HEK293 (cell line): ENCODE results near the gene RHPN2.
"Not testable (repeated sequence)": the region's sequence is repeated elsewhere in the genome, so short reads cannot be mapped to it uniquely, and the experiment has no call there.

ENCODE experiments used
- CTCF ChIA-PET: fragments of 350-600 bp; formaldehyde crosslinking; extraction: SDS; loops from one replicate; lab custom pipeline; 2021; ENCODE audit warnings: antibody characterized with exemption; lab: Yijun Ruan, JAX
- POLR2A ChIA-PET: fragments of 300-600 bp; formaldehyde crosslinking; extraction: SDS; loops from one replicate; lab custom pipeline; 2020; ENCODE audit warnings: antibody characterized with exemption, inconsistent platforms; lab: Yijun Ruan, JAX
- H3K27ac ChIP-seq: fragments of 200-500 bp; sonication (Bioruptor generic); 2 replicates; pipeline ENCODE4 v1.5.1; 2014; ENCODE audit warnings: low read depth, low read length, control low read depth, inconsistent platforms; ENCODE audit errors: extremely low read depth
- H3K36me3 ChIP-seq, 2 experiments: fragments of 200-500 bp in 1 of 2; sonication (Bioruptor generic) in 1 of 2; 1 replicate in 1 of 2; 2 replicates in 1 of 2; pipeline ENCODE4 v1.5.1; 2014 to 2017; ENCODE audit warnings: inconsistent platforms in 2 of 2, low read length in 2 of 2; ENCODE audit not compliant: control insufficient read depth in 2 of 2, insufficient read depth in 1 of 2
- H3K4me1 ChIP-seq: fragments of 200-500 bp; sonication (Bioruptor generic); 2 replicates; pipeline ENCODE4 v1.5.1; 2014; ENCODE audit warnings: mild to moderate bottlenecking, low read length, inconsistent platforms; ENCODE audit not compliant: control insufficient read depth, insufficient read depth
- H3K4me3 ChIP-seq: 2 replicates; pipeline ENCODE4 v1.5.1; 2011; ENCODE audit warnings: low read depth, mild to moderate bottlenecking, control low read depth, low read length, moderate library complexity
- H3K9me3 ChIP-seq: fragments of 200-500 bp; sonication (Bioruptor generic); 2 replicates; pipeline ENCODE4 v1.5.1; 2014; ENCODE audit warnings: low read depth, low read length, inconsistent platforms; ENCODE audit not compliant: control insufficient read depth, insufficient read depth
- REPIN1 ChIP-seq: fragments of 450-650 bp; formaldehyde crosslinking; IDR thresholded peaks from 2 replicates; pipeline ENCODE4 v1.5.1; 2017; ENCODE audit warnings: missing biosample characterization, missing genetic modification characterization, low read depth
- TCF7L2 ChIP-seq: IDR thresholded peaks from 2 replicates; pipeline ENCODE4 v1.6.1; 2011; ENCODE audit warnings: low read depth, mild to moderate bottlenecking, inconsistent platforms, low read length, moderate library complexity, borderline replicate concordance
- WT1 ChIP-seq: fragments of 450-650 bp; formaldehyde crosslinking; IDR thresholded peaks from 2 replicates; pipeline ENCODE4 v1.5.1; 2016; ENCODE audit warnings: missing biosample characterization, missing genetic modification characterization
- ZBTB21 ChIP-seq: fragments of 450-650 bp; formaldehyde crosslinking; IDR thresholded peaks from 2 replicates; pipeline ENCODE4 v1.5.1; 2017; ENCODE audit warnings: missing biosample characterization, missing genetic modification characterization
- ZBTB49 ChIP-seq: fragments of 450-650 bp; formaldehyde crosslinking; IDR thresholded peaks from 2 replicates; pipeline ENCODE4 v1.5.1; 2016; ENCODE audit warnings: missing biosample characterization, missing genetic modification characterization, low read depth
- ZEB2 ChIP-seq: fragments of 450-650 bp; formaldehyde crosslinking; IDR thresholded peaks from 2 replicates; pipeline ENCODE4 v1.5.1; 2016; ENCODE audit warnings: missing biosample characterization, missing genetic modification characterization
- ZIC2 ChIP-seq: fragments of 450-650 bp; formaldehyde crosslinking; IDR thresholded peaks from 2 replicates; pipeline ENCODE4 v1.5.1; 2016; ENCODE audit warnings: missing biosample characterization, missing genetic modification characterization
- ZNF132 ChIP-seq: fragments of 450-650 bp; formaldehyde crosslinking; IDR thresholded peaks from 2 replicates; pipeline ENCODE4 v1.5.1; 2017; ENCODE audit warnings: missing biosample characterization, missing genetic modification characterization, borderline replicate concordance
- ZNF2 ChIP-seq: fragments of 450-650 bp; formaldehyde crosslinking; IDR thresholded peaks from 2 replicates; pipeline ENCODE4 v1.5.1; 2016; ENCODE audit warnings: missing biosample characterization, missing genetic modification characterization
- ZNF24 ChIP-seq: fragments of 450-650 bp; formaldehyde crosslinking; IDR thresholded peaks from 2 replicates; pipeline ENCODE4 v1.5.1; 2016; ENCODE audit warnings: missing biosample characterization, missing genetic modification characterization
- ZNF311 ChIP-seq: fragments of 450-650 bp; formaldehyde crosslinking; IDR thresholded peaks from 2 replicates; pipeline ENCODE4 v1.5.1; 2017; ENCODE audit warnings: missing biosample characterization, missing genetic modification characterization, borderline replicate concordance
- ZNF335 ChIP-seq: fragments of 450-650 bp; formaldehyde crosslinking; conservative IDR thresholded peaks from 2 replicates; pipeline ENCODE4 v1.5.1; 2016; ENCODE audit warnings: missing biosample characterization, missing genetic modification characterization
- ZNF354C ChIP-seq: fragments of 450-650 bp; formaldehyde crosslinking; IDR thresholded peaks from 2 replicates; pipeline ENCODE4 v1.5.1; 2016; ENCODE audit warnings: missing biosample characterization, missing genetic modification characterization, low read depth, borderline replicate concordance
- ZNF394 ChIP-seq: fragments of 450-650 bp; formaldehyde crosslinking; IDR thresholded peaks from 2 replicates; pipeline ENCODE4 v1.5.1; 2016; ENCODE audit warnings: missing biosample characterization, missing genetic modification characterization, mild to moderate bottlenecking, moderate library complexity, borderline replicate concordance
- ZNF423 ChIP-seq: fragments of 450-650 bp; formaldehyde crosslinking; IDR thresholded peaks from 2 replicates; pipeline ENCODE4 v1.5.1; 2016; ENCODE audit warnings: missing biosample characterization, missing genetic modification characterization
- ZNF518A ChIP-seq: fragments of 450-650 bp; formaldehyde crosslinking; conservative IDR thresholded peaks from 2 replicates; pipeline ENCODE4 v1.5.1; 2016; ENCODE audit warnings: low read depth, missing biosample characterization, missing genetic modification characterization
- ZNF600 ChIP-seq: fragments of 450-650 bp; formaldehyde crosslinking; IDR thresholded peaks from 2 replicates; pipeline ENCODE4 v1.5.1; 2016; ENCODE audit warnings: missing biosample characterization, missing genetic modification characterization
- ZNF677 ChIP-seq: fragments of 450-650 bp; IDR thresholded peaks from 2 replicates; pipeline ENCODE4 v1.5.0; 2018; ENCODE audit warnings: missing biosample characterization, mild to moderate bottlenecking, missing genetic modification characterization, moderate library complexity
- ZSCAN18 ChIP-seq: fragments of 450-650 bp; formaldehyde crosslinking; IDR thresholded peaks from 2 replicates; pipeline ENCODE4 v1.5.1; 2016; ENCODE audit warnings: missing biosample characterization, missing genetic modification characterization
- ZSCAN30 ChIP-seq: fragments of 450-650 bp; IDR thresholded peaks from 2 replicates; pipeline ENCODE4 v1.5.1; 2018; ENCODE audit warnings: missing biosample characterization, mild to moderate bottlenecking, missing genetic modification characterization, moderate library complexity

The RHPN2 gene

GRCh38 chr19:32941273-32941672 lies 123.4 kb downstream of the RHPN2 start:
- H3K9me3 ChIP-seq, H3K4me1 ChIP-seq, H3K4me3 ChIP-seq, POLR2A ChIA-PET, H3K27ac ChIP-seq: not testable (repeated sequence)
- H3K36me3 ChIP-seq, result peaks cover 43 to 84% of the 10 kb centered on the region in 2 experiments
- TF ChIP-seq WT1 (0 out of 2 replicates have a peak, but pooled peaks have one; percentile 21), ZNF600 (tag by site-specific recombination) (peak; percentile 78)
- CTCF ChIA-PET, result interaction anchor here (0.6 to 0.8 kb wide), 2 partner anchors 178 to 251 kb away, joined by 3 to 6 read pairs; no protein-coding TSS in a partner anchor

- peaks cover 40 to 66% of the 10 kb centered on the region in 2 experiments for H3K36me3 ChIP-seq
- 0 out of 2 replicates have a peak, but pooled peaks have one; percentile 10 for TF ChIP-seq ZIC2 (tag by site-specific recombination)
- no peak for TF ChIP-seq ZNF518A
- TF ChIP-seq TCF7L2, result no peak
- ChIA-PET CTCF (no interaction called here), POLR2A (no interaction called here)
- H3K4me3 ChIP-seq, result no peak overlapping the region
- H3K9me3 ChIP-seq, result no peaks in the 10 kb centered on the region; the same call in 1 of the 2 replicates
- H3K27ac ChIP-seq, result no peak overlapping the region
- no peaks in the 10 kb centered on the region for H3K4me1 ChIP-seq
Measured at GRCh38 chr19:32936065-32936464, 128.6 kb downstream of the RHPN2 start.

- Histone ChIP-seq H3K9me3 (no peaks in the 10 kb centered on the region; the same call in 1 of the 2 replicates), H3K4me3 (no peak overlapping the region), H3K27ac (no peak overlapping the region)
- TF ChIP-seq ZNF354C, result no peak
- no peak for TF ChIP-seq ZNF394 (tag by site-specific recombination)
- no peak for TF ChIP-seq ZNF335 (tag by site-specific recombination)
- TF ChIP-seq ZNF2 (tag by site-specific recombination), result no peak
- TF ChIP-seq, all 188 proteins: peak for 0
- ChIA-PET CTCF (no interaction called here), POLR2A (no interaction called here)
- no peaks in the 10 kb centered on the region for H3K4me1 ChIP-seq
- H3K36me3 ChIP-seq, result peaks cover 44 to 66% of the 10 kb centered on the region in 2 experiments
Measured at GRCh38 chr19:32935629-32936028, 129.1 kb downstream of the RHPN2 start.

GRCh38 chr19:32933571-32933970 lies 131.1 kb downstream of the RHPN2 start:
- Histone ChIP-seq H3K27ac (0 out of 2 replicates have a peak overlapping the region, but pooled peaks have one; percentile 31), H3K4me1 (no peaks in the 10 kb centered on the region), H3K36me3 (peaks cover 64 to 70% of the 10 kb centered on the region in 2 experiments), H3K9me3 (peaks cover 4% of the 10 kb centered on the region), H3K4me3 (no peak overlapping the region)
- CTCF ChIA-PET, result no interaction called here
- POLR2A ChIA-PET, result no interaction called here
- TF ChIP-seq ZSCAN18 (tag by site-specific recombination), result no peak
- TF ChIP-seq ZBTB49 (tag by site-specific recombination), result no peak
- TF ChIP-seq ZNF311 (tag by site-specific recombination), result no peak
- no peak for TF ChIP-seq ZNF394 (tag by site-specific recombination)
- no peak for TF ChIP-seq ZSCAN30 (tag by site-specific recombination)
- no peak for TF ChIP-seq ZNF132
- no peak for TF ChIP-seq ZEB2 (tag by site-specific recombination)
- TF ChIP-seq ZNF335 (tag by site-specific recombination), result no peak
- TF ChIP-seq ZNF677, result no peak
- no peak for TF ChIP-seq ZNF423
- no peak for TF ChIP-seq ZBTB21
- no peak for TF ChIP-seq ZNF24 (tag by site-specific recombination)
- no peak for TF ChIP-seq REPIN1 (tag by site-specific recombination)
